Endothelial cell of umbilical vein (primary cell): ENCODE data around the gene AUH. TPM values are rescaled to one million over a fixed set of nuclear protein-coding genes. Genes with fewer than 3 reads are reported as not detected.

Source experiments
- BruUV-seq: library from RNA; stranded (reverse); fragments of 400-500 nt; replicated peaks from 2 replicates; lab custom pipeline; 2021; lab: Mats Ljungman, UMichigan
- CTCF ChIA-PET: fragments of 300-600, 350-600 bp; sonication (Branson Sonifier 250); formaldehyde crosslinking; loops from one replicate; lab custom pipeline; 2021; ENCODE audit warnings: antibody characterized with exemption, inconsistent platforms; lab: Charles Lee
- POLR2A ChIA-PET: fragments of 300-600, 350-600 bp; sonication (Branson Sonifier 250); formaldehyde crosslinking; loops from one replicate; lab custom pipeline; 2021; ENCODE audit warnings: antibody characterized with exemption, inconsistent platforms; lab: Charles Lee
- DNase-seq: peaks from one replicate; pipeline ENCODE4 v3.0.0-alpha.2; 2011; ENCODE audit warnings: low read depth, low spot score
- FAIRE-seq: peaks from 2 replicates; lab custom pipeline; 2011; peaks lifted over from hg19 to GRCh38; lab: Jason Lieb, UNC
- H2AFZ ChIP-seq: 2 replicates; pipeline ENCODE4 v1.6.0; 2012; ENCODE audit warnings: low read depth, low read length, control low read depth, inconsistent platforms
- H3K27ac ChIP-seq: 2 replicates; pipeline ENCODE4 v1.5.1; 2011; ENCODE audit warnings: low read depth, mild to moderate bottlenecking, control low read depth, low read length, moderate library complexity; ENCODE audit not compliant: insufficient read depth
- H3K27me3 ChIP-seq, 2 experiments: 2 replicates each; pipeline versions ENCODE4 v1.6.0 to v1.6.1; 2011; ENCODE audit warnings: low read length in 2 of 2, mixed read lengths in 1 of 2; ENCODE audit not compliant: control insufficient read depth in 2 of 2, insufficient read depth in 2 of 2
- H3K36me3 ChIP-seq, 2 experiments: 2 replicates in 1 of 2; 3 replicates in 1 of 2; pipeline ENCODE4 v1.5.1; 2011; ENCODE audit warnings: low read length in 2 of 2, mild to moderate bottlenecking in 1 of 2, moderate library complexity in 1 of 2; ENCODE audit not compliant: control insufficient read depth in 2 of 2, insufficient read depth in 2 of 2; ENCODE audit errors: extremely low read depth in 1 of 2
- H3K4me1 ChIP-seq: 3 replicates; pipeline ENCODE4 v1.5.1; 2011; ENCODE audit warnings: mild to moderate bottlenecking, low read length; ENCODE audit not compliant: control insufficient read depth, insufficient read depth; ENCODE audit errors: extremely low read depth
- H3K4me2 ChIP-seq: 2 replicates; pipeline ENCODE4 v1.6.1; 2011; ENCODE audit warnings: low read length, control low read depth, mixed read lengths; ENCODE audit not compliant: insufficient read depth
- H3K4me3 ChIP-seq, 3 experiments: fragments of 200-600 bp in 1 of 3; sonication (generic), shearing (Covaris generic) in 1 of 3; replicated peaks in 1 of 3; 2 replicates each; pipeline ENCODE4 v1.5.1; 2011 to 2016; ENCODE audit warnings: control low read depth in 3 of 3, low read length in 3 of 3, mild to moderate bottlenecking in 2 of 3, inconsistent platforms in 1 of 3, low read depth in 1 of 3, moderate library complexity in 1 of 3; ENCODE audit not compliant: insufficient read depth in 1 of 3
- H3K79me2 ChIP-seq: 2 replicates; pipeline ENCODE4 v1.6.0; 2012; ENCODE audit warnings: low read length, inconsistent platforms; ENCODE audit not compliant: control insufficient read depth, insufficient read depth
- H3K9ac ChIP-seq: replicated peaks from 2 replicates; pipeline ENCODE3; 2011; ENCODE audit warnings: low read length, control low read depth; ENCODE audit not compliant: insufficient read depth; ENCODE audit errors: extremely low read depth
- H3K9me1 ChIP-seq: replicated peaks from 3 replicates; pipeline ENCODE4 v1.6.0; 2011; ENCODE audit warnings: mild to moderate bottlenecking, low read length; ENCODE audit not compliant: control insufficient read depth, insufficient read depth; ENCODE audit errors: extremely low read depth
- H3K9me3 ChIP-seq: replicated peaks from 2 replicates; pipeline ENCODE4 v1.5.1; 2012; ENCODE audit warnings: low read length, inconsistent platforms; ENCODE audit not compliant: control insufficient read depth, insufficient read depth
- H4K20me1 ChIP-seq: replicated peaks from 2 replicates; pipeline ENCODE3; 2011; ENCODE audit warnings: mild to moderate bottlenecking, low read length; ENCODE audit not compliant: control insufficient read depth, insufficient read depth; ENCODE audit errors: extremely low read depth
- EZH2 ChIP-seq: IDR thresholded peaks from 2 replicates; pipeline ENCODE4 v1.6.1; 2012; ENCODE audit warnings: borderline replicate concordance, low read depth, mild to moderate bottlenecking, moderate library complexity, low read length, inconsistent platforms; ENCODE audit not compliant: severe bottlenecking
- FOS ChIP-seq: IDR thresholded peaks from 2 replicates; pipeline ENCODE4 v1.6.1; 2011; ENCODE audit warnings: mild to moderate bottlenecking, low read length, moderate library complexity, borderline replicate concordance; ENCODE audit not compliant: insufficient read depth
- GATA2 ChIP-seq: IDR thresholded peaks from 2 replicates; pipeline ENCODE4 v1.7.0; 2011; ENCODE audit warnings: low read depth, mild to moderate bottlenecking, moderate library complexity, mixed read lengths, low read length; ENCODE audit not compliant: insufficient read length, insufficient read depth
- JUN ChIP-seq: IDR thresholded peaks from 2 replicates; pipeline ENCODE4 v1.6.1; 2011; ENCODE audit warnings: borderline replicate concordance, low read depth; ENCODE audit not compliant: insufficient read length, insufficient read depth
- MYC ChIP-seq: IDR thresholded peaks from one replicate; pipeline ENCODE4 v1.6.1; 2011; ENCODE audit warnings: mild to moderate bottlenecking, low read depth, low read length
- POLR2A ChIP-seq: IDR thresholded peaks from 2 replicates; pipeline ENCODE4 v1.6.1; 2012; ENCODE audit warnings: low read depth, mild to moderate bottlenecking, control low read depth, low read length
- POLR2AphosphoS5 ChIP-seq: IDR thresholded peaks from 2 replicates; pipeline ENCODE4 v1.6.1; 2012; ENCODE audit warnings: low read depth, mild to moderate bottlenecking, control low read depth, low read length, moderate library complexity; ENCODE audit not compliant: insufficient read depth
- dilution Hi-C: fragments of 300-500 bp; cut with MboI; formaldehyde crosslinking; loops from one replicate; pipeline ENCODE4 v1.15.0; 2019; ENCODE audit warnings: low sequenced_read_pairs; ENCODE audit not compliant: extremely low pct_ligation_motif_present
- intact Hi-C: fragments of 100-400 bp; cut with micrococcal nuclease; formaldehyde crosslinking; loops from one replicate; pipeline ENCODE4 v1.10.0; 2022
- polyA plus RNA-seq, 4 experiments: library from polyadenylated mRNA; depleted of rRNA in 3 of 4; stranded (reverse) in 3 of 4; unstranded in 1 of 4; fragments of >200 nt; gene quantifications; 2 replicates each; pipeline versions ENCODE4 v1.2.1 to v1.2.3, GENCODE V29; 2011 to 2012; ENCODE audit warnings: missing spikeins in 1 of 4
- total RNA-seq: library from RNA; stranded (reverse); gene quantifications from 2 replicates; pipeline ENCODE4 v1.2.3, GENCODE V29; 2021
- TF ChIP-seq, protein P1 (sequence below): IDR thresholded peaks from 2 replicates; pipeline ENCODE4 v1.6.1; 2011; ENCODE audit not compliant: insufficient read depth, insufficient read length
- TF ChIP-seq, protein P2 (sequence below), 2 donors: IDR thresholded peaks; 1 replicate in 1 of 2; 2 replicates in 1 of 2; pipeline ENCODE4 v1.5.1; 2011; ENCODE audit warnings: low read length in 2 of 2, mild to moderate bottlenecking in 2 of 2, moderate library complexity in 2 of 2, control low read depth in 1 of 2, inconsistent platforms in 1 of 2, low read depth in 1 of 2; ENCODE audit not compliant: insufficient read depth in 1 of 2; ENCODE audit errors: extremely low read depth in 1 of 2

AUH gene
- total and polyA plus RNA-seq, 2 donors (not counting 3 experiments of a cell fraction or from before 2014, with no cell fraction given), result 2.3 to 9.2 TPM

DNA sequence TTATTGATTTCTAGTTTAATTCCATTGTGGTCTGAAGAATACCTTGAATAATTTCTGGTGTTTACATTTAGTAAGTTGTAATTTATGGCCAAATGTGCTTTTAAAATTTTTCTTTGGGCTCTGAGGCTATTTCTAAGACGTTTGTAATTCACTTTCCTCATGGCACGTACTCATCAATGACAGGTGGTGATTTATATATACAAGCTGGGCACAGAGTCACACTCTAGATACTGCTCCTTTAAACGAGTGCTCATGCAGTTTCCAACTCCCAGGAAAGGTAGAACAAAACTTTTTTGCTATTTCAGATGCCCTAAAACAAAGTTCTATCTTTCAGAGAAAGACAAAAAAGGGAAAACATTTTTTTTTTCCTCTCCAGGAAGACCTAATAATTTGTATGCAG, 146.9 kb downstream of the AUH start:
- Histone ChIP-seq H3K27ac (no peak overlapping the region), H3K9me3 (no peaks in the 10 kb centered on the region), H3K4me3 (no peak overlapping the region), H2AFZ (no peak overlapping the region), H3K9me1 (no peaks in the 10 kb centered on the region), H3K27me3 (no peaks in the 10 kb centered on the region), H3K79me2 (no peaks in the 10 kb centered on the region), H4K20me1 (no peaks in the 10 kb centered on the region), H3K4me2 (no peak overlapping the region), H3K36me3 (no peaks in the 10 kb centered on the region), H3K9ac (no peak overlapping the region), H3K4me1 (peaks cover 5% of the 10 kb centered on the region)
- BruUV-seq, result no TSS peak
- intact Hi-C loops, result no loop called here
- FAIRE-seq (no peak), DNase-seq (no peak)
- CTCF ChIA-PET, result no interaction called here
- dilution Hi-C loops, result no loop called here
- TF ChIP-seq GATA2 (no peak), FOS (no peak), POLR2A (no peak), MYC (no peak), JUN (no peak)
- TF ChIP-seq, protein P1, sequence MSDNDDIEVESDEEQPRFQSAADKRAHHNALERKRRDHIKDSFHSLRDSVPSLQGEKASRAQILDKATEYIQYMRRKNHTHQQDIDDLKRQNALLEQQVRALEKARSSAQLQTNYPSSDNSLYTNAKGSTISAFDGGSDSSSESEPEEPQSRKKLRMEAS, result no peak
- POLR2A ChIA-PET, result no interaction called here

DNA sequence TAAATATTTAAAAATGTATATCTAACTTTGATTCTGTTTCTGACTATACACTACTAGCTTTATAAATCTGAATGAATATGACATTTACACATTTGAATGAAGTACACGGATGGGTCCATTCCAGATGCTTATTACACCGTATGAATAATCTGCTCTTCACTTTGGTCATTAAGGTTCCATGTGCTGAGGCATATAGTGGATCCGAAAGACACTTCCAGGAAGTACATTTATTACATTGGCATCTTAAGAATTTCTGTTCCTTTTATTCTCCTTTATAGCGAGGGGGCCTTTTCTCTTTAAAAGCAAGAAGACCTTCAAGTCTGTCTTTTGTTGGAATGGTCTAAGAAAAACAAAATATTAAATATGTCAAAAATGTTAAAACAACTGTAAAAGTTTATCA, 147.6 kb downstream of the AUH start:
- ChIA-PET CTCF (no interaction called here), POLR2A (no interaction called here)
- Histone ChIP-seq H3K27ac (no peak overlapping the region), H3K9ac (no peak overlapping the region), H3K4me2 (no peak overlapping the region), H3K4me3 (no peak overlapping the region), H2AFZ (no peak overlapping the region), H3K9me1 (no peaks in the 10 kb centered on the region), H3K36me3 (no peaks in the 10 kb centered on the region), H3K27me3 (no peaks in the 10 kb centered on the region), H3K9me3 (no peaks in the 10 kb centered on the region), H4K20me1 (no peaks in the 10 kb centered on the region), H3K79me2 (no peaks in the 10 kb centered on the region), H3K4me1 (peaks cover 5% of the 10 kb centered on the region)
- TF ChIP-seq POLR2AphosphoS5 (no peak), EZH2 (no peak), FOS (peak; percentile 8), GATA2 (no peak), JUN (peak; percentile 27), MYC (no peak), POLR2A (no peak)
- TF ChIP-seq, protein P2, sequence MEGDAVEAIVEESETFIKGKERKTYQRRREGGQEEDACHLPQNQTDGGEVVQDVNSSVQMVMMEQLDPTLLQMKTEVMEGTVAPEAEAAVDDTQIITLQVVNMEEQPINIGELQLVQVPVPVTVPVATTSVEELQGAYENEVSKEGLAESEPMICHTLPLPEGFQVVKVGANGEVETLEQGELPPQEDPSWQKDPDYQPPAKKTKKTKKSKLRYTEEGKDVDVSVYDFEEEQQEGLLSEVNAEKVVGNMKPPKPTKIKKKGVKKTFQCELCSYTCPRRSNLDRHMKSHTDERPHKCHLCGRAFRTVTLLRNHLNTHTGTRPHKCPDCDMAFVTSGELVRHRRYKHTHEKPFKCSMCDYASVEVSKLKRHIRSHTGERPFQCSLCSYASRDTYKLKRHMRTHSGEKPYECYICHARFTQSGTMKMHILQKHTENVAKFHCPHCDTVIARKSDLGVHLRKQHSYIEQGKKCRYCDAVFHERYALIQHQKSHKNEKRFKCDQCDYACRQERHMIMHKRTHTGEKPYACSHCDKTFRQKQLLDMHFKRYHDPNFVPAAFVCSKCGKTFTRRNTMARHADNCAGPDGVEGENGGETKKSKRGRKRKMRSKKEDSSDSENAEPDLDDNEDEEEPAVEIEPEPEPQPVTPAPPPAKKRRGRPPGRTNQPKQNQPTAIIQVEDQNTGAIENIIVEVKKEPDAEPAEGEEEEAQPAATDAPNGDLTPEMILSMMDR (IDR thresholded peaks at IDR 0.05; ENCODE audit: extremely low read depth in 1 of 2, insufficient read depth in 1 of 2, low read depth in 1 of 2, low read length in 2 of 2), result no peak
- TF ChIP-seq, protein P1, result no peak
- DNase-seq, result peak; percentile 16
- intact Hi-C loops (no loop called here), dilution Hi-C loops (no loop called here)
- peak; percentile 48 for FAIRE-seq
- no TSS peak for BruUV-seq
